Medulla oblongata (tissue), 1 donor: ENCODE results near the gene CCDC82.
"Not testable (repeated sequence)": the region's sequence is repeated elsewhere in the genome, so short reads cannot be mapped to it uniquely, and the experiment has no call there.

ENCODE experiments used
- DNase-seq: peaks from one replicate; pipeline ENCODE4 v3.0.0-alpha.2; 2015; ENCODE audit errors: extremely low spot score

CCDC82 gene

DNA sequence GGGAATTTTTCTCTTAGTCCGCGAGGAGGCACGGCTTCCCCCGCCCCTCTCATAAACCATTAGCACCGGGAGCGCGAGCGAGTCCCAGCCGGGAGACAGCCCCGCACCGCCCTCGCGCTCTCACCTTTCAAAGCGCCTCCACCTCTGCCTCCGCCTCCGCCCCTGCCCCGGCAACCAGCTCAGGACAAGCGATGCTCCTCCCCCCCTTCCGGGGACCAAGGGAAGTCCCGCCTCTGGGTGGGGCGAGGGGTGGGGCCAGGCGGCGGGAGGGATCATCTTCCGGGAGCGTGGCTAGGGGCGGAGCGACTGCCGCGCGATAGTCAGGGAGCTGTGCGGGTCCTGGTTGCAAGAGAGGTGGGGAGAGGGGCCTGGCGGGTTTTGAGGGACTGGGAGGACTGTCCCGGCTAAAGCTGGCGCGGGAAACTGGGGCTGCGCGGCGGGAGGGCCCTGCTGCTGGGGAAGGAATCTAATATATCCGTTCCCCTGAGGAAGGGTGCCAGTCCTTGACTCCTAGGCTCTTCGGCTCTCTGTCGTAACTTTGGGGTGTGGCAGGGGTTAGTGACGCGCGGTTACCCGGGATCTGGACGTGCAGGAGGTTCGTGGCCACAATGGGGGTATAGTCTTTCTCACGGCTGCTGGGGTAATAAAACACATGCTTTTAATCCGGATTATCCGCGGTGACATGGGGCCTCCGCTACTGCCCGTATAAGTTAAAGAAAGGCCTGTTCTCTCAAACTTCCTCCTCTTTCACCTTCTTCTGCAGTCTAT, at the start of gene CCDC82, which contains the start of gene JRKL:
Gene CCDC82, minus strand, starts transcription at position 193 of the 768 bp plus-strand sequence. CDS start 5,165 bp downstream, outside the sequence.
Gene JRKL, plus strand, starts transcription at position 294 of the 768 bp plus-strand sequence. CDS start 637 bp downstream, outside the sequence.
- DNase-seq: peak; percentile 97

DNA sequence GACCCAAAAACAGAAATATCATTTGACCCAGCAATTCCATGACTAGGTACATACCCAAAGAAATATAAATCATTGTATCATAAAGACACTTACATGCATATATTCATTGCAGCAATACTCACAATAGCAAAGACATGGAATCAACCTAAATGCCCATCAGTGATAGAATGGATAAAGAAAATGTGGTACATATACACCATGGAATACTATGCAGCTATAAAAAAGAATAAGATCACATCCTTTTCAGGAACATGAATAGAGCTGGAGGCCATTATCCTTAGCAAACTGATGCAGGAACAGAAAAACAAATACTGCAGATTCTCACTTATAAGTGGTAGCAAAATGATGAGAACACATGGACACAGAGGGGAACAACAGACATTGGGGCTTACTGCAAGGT, 42.9 kb upstream of the CCDC82 start:
- DNase-seq: not testable (repeated sequence)

DNA sequence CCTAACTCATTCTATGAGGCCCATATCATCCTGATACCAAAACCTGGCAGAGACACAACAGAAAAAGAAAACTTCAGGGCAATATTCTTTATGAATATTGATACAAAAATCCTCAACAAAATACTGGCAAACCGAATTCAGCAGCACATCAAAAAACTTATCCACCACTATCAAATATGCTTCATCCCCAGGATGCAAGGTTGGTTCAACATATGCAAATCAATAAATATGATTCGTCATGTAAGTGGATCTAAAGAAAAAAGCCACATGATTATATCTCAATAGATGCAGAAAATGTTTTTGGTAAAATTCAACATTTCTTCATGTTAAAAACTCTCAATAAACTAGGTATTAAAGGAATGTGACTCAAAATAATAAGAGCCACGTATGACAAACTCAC, 41.0 kb upstream of the CCDC82 start:
- no peak for DNase-seq

DNA sequence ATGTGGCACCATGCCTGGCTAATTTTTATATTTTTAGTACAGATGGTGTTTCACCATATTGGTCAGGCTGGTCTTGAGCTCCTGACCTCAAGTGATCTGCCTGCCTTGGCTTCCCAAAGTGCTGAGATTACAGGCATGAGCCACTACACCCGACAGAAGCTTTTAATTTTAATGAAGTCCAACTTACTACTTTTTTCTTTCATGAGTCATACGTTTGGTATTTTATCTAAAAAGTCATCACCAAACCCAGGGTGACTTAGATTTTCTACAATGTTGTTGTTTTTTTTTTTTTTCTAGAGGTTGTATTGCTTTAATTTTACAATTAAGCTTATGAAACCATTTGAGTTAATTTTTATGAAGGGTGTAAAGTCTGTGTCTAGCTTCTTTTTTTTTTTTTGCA, 35.0 kb upstream of the CCDC82 start:
- DNase-seq: no peak

DNA sequence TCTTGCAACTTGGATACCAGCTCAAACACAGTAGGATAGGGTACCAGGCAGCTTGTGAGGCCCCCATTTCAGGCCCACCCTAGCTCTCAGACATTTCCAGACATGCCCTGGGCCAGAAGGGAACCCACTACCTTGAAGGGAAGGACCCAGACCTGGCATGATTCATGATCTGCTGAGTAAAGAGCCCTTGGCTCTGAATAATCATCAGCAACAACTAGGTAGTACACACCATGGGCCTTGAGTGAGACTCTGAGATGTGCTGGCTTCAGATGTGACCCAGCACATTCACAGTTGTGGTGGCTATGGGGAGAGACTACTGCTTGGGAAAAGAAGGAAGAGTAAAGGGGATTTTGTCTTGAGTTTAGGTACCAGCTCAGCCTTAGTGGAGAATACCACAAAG, 23.7 kb upstream of the CCDC82 start:
- no peak for DNase-seq

DNA sequence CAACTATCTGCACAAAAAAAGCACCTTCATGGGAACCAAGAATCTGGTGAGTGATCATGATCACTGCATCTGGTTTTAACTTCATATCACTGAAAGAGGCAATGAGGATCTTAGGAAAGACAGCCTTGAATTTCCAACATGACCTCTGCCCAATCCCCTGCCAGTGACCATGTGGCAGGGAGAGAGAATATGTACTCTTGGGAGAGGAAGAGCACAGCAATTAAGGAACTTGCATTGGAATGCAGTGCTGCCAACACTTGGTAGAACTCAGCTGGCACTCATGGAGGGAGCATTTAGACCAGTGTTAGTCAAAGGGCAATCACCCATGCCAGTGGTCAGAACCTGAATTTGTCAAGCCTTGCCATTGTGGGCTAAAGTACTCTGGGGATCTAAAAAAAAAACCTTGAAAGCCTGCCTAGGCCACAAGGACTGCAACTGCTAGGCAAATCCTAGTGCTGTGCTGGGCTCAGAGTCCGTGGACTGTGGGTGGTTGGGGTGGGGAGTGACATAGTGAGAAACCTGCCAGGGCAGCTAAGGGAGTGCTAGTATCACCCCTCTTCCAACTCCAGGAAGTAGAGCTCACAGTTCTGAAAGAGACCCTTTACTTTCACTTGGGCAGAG, 23.2 kb upstream of the CCDC82 start:
- DNase-seq: no peak

DNA sequence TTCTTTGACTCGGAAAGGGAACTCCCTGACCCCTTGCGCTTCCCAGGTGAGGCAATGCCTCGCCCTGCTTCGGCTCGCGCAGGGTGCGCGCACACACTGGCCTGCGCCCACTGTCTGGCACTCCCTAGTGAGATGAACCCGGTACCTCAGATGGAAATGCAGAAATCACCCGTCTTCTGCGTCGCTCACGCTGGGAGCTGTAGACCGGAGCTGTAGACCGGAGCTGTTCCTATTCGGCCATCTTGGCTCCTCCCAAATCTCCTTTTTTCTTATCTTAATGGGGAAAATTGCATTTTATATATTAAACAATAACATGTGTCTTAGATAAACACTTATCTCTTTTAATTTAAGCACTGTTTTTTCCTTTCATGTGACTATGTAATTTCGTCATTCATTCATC, 21.7 kb upstream of the CCDC82 start:
- DNase-seq: not testable (repeated sequence)

DNA sequence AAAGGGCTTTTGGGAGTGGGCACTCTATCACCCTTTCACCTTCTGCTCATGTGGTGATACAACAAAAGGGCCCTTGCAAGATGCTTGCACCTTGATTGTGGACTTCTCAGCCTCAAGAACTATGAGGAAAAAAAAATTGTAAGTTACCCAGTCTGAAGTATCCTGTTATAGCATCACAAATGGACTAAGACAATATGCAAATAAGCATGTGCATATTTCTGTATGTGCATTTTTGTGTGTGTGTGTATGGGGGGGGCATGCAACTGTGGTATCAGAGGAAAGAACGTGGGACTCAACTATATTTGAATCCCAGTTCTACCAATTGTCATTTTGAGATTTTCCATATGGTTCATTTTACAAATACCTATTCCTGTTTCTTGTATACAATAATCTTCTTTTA, 11.0 kb upstream of the CCDC82 start:
- no peak for DNase-seq

DNA sequence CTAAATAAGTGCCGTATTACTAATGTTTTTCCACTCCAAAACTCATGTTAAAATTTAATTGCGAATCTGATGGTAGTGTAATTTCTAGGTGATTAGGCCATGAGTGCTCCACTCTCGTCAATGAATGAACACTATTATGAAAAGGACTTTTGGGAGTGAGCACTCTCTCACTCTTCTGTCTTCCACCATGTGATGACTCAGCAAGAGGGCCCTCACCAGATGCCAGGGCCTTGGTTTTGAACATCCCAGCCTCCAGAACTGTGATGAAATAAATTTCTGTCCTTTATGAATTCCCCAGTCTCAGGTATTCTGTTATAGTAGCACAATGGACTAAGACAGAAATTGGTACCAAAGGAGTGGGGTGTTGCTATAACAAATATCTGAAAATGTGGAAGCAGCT, 8.2 kb upstream of the CCDC82 start:
- no peak for DNase-seq

DNA sequence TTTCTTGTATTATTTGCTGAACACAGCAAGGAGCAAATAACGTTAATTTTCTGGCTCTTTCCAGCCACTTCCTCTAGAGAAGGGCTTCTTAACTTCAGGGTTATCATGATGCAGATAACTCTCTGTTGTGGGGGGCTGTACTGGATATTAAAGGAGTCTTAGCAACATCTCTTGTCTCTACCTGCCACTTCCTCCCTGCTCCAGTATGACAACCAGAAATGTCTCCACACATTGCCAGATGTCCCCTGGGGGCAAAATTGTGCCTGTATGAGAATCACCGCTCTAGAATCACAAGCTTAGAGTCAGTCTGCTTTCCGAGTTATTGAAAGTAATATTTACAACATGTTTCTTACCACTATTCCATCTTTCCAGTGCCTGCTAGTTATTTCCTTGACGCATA, 6.9 kb upstream of the CCDC82 start:
- DNase-seq: no peak

DNA sequence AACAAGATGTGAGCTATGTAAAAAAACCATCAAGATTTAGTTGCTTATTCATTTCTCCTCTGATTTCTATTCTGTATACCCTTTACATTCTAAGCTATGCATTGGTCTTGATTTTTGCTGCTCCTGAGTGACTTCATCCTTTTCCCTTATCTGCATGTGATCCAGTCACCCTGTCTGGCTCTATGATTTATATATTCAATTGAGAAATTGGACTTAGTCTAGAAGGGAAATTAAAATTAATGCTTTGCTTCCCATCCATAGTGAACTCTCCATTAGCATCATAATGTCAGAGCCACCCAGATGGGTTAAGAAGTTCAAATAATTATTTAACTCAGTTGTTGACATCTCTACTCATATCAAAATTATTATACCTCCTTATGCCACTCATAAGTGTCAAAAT, 5.1 kb upstream of the CCDC82 start:
- no peak for DNase-seq

DNA sequence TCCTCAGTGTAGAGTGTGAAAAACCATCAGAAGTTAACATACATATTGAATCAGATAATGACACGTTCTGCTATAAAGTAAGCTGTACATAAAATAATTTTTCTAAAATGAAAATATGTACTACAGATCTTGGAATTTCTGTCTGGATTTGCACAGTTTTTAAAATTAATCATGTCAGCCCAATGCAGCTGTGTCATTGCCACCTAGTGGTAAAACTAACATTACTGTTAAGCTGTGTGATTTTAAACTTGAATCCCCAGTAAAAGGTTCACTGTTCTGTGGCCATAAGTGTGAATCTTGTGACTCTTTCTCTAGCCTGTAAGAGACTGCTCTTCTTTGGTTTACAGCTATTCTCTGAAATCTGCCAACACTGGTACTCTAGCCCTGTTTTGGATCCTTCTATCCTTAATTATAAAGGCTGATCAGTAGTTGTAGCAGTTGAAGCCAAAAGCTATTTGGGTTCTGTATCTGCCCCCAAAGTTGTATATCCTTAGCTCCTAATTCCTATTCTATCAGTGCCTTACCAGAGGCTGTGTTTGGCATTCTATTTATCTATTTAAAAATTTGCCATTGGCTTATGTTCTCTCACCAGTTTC, 4.1 kb upstream of the CCDC82 start:
- DNase-seq: peak; percentile 75

DNA sequence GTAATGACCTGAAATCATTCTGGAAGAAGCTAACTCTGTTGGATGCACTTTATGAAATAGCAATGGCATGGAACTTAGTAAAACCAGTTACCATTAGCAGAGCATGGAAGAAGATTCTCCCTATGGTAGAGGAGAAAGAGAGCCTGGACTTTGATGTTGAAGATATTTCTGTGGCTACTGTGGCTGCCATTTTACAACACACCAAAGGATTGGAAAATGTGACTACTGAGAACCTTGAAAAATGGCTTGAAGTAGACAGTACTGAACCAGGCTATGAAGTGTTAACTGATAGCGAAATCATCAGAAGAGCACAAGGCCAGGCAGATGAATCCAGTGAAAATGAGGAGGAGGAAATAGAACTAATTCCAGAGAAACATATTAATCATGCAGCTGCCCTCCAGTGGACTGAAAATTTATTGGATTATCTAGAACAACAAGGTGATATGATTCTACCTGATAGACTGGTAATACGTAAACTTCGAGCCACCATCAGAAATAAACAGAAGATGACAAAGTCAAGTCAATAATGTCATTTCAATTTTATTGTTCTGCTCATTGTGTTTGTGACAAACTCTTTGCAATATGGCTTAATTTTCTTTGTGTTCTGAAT, 2.1 kb upstream of the CCDC82 start:
- DNase-seq: no peak

DNA sequence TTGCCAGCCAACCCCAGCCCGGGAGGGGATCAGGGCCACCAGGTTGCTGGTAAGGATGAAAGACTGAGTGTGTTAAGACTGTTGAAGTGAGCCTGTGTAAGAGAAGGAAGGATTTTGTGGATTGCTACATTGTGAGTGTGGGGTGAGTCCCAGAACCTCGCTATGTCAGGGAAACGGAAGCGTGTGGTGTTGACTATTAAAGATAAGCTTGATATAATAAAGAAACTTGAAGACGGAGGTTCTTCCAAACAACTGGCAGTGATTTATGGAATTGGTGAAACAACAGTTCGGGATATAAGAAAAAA, 728 bp upstream of the CCDC82 start:
- DNase-seq: no peak

DNA sequence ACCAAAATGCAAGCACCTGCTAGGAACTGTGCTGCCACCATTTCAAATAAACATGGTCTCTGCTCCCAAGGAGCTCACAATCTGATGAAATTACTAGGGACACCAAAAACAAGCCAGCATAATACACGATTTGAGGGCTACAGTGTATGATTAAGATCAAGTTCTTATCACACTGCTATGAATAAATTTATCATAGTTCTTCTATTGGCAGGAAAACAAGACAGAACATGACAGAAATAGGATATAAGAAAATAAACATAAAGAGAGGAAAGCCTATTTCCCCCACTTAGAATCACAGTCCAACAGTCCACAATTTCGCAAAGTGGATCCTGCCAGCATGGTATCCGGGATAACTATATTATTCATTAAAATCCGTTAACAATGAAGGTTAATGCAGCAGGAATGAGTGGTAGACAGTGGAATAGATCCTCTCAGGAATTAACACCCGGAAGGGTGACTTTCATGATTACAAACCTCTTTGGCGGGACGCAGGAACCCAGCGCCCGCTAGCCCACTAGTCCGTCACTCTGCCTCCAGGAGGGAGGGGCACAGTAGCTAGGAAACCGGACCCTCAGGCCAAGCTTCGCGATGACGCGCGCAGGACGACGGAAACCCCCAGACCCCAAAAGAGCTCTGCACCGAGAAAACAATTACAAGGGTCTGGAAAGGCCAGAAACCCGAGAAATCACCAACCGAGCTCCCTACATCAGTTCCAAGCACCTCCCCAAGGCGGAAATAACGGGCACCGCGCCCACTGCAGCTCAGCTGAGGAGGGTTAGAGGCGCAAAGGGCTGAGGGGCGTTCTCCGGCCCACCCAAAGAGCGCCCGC, 607 bp downstream of the CCDC82 start:
- DNase-seq: peak; percentile 33

DNA sequence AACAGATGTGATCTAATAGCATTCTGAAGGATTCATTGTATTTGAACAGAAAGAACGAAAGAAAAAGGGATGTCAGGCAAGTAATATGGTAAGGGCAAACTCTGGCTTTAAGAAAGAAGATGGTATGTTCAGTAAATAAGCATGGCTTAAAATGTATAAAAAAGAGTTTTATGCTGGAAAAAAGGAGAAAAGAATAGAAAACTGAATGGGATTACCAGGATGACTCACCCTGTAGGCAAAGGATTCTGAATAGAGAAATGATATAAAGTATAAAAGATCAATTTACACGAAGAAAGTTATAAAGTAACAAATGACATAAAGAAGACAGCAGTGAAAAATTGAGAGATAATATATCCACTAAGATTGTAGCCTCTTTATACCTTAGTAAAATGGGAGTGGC, 4.5 kb downstream of the CCDC82 start:
- no peak for DNase-seq

DNA sequence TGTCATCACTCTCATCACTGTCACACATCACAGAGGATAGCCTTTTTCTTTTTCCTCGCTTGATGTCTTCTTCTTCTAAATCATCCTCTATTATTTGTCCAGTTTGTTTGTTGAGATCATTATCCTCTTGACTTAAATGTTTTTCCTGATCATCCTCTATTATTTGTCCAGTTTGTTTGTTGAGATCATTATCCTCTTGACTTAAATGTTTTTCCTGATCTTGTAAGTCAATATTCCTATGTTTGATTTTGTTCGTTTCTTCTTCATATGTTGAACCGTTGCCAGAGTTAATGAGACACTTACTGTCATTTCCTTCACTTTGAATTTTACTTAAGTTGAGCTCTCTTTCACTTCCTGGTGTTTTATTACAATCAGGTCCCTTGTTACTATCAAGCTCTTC, 5.6 kb downstream of the CCDC82 start:
- DNase-seq: no peak

DNA sequence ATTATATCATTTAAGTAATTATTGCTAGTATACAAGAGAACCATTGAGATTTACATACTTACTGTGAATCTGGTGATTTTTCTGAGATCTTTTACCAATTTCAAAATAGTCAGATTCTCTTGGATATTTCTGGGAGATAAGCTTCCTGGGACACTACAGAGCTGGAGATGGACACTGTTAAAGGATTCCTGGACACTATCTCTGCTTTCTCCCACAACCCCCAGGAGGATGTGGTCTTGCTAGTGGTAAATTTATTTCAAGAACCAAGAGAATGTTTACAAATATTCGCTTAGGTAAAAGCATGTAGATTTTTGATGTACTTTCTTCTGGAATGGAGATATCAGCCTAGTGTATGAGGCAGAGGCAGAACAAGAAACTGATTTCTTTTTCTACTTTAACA, 12.9 kb downstream of the CCDC82 start:
- no peak for DNase-seq

DNA sequence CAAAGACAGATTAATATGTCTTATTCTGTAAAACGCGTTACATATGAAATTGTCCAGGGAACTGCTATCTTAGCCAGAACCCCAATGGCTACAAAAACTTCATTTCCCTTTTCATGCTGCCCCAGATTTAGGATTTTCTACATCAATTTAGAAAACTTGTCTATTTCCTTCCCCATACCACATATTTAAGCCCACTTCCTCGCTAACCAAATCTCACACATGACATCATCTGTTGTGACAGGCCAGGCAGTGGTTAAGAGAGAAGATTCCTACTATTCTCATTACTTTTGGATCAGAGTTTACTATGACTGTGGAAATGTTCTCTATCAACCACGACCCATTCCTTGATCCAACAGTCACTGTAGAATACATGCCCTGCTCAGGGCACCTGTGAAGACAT, 15.9 kb downstream of the CCDC82 start:
- no peak for DNase-seq

DNA sequence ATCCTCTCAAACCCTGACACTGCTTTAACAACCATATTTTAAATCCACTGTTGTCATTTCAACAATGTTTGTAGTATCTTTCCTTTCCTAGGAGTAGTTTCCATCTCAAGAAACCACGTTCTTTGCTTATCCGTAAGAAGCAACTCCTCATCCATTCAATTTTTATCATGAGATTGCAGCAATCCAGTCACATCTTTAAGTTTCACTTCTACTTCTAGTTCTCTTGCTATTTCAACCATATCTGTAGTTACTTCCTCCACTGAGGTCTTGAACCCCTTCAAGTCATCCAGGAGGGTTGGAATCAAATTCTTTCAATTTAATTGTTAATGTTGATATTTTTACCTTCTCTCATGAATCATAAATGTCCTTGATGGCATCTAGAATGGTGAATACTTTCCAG, 22.4 kb downstream of the CCDC82 start:
- DNase-seq: no peak

DNA sequence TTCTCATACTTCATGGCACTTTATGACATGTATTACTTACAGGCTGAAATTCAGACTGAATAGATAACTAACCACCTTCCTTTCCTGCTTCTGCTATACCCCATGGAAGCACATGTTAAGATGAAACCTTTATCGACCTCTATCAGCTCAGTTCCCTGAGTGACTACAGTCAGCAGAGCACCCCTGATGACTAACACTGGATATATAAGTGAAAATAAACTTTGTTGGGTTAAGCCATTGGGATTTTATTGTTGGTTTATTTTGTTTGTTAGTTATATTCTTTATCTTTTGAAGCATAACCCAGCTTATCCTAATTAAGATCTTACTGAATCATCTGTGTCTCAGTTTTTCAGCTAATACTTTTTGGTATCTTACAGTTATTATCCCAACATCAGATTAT, 23.7 kb downstream of the CCDC82 start:
- DNase-seq: no peak

DNA sequence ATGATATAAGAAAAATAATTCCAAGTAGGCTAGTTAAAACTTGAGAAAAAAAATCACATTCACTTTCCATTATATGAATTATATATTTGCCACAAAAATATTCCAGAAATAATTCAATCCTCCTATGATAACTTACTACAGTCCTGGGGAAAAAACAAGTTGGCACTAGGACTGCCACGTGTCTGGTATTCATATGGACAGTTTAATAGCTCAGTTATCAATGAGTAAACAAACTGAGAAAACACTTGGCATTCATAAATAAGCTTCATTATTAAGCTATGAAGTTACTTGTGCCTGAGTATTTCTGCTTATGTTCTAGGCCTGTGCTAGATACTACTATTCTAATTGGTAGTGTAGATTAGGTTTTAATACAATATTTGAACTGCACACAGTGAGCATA, 24.2 kb downstream of the CCDC82 start:
- no peak for DNase-seq
